Measurements from ENCODE around the gene FAM217B. TPM values are rescaled to one million over a fixed set of nuclear protein-coding genes. Genes with fewer than 3 reads are reported as not detected.

The FAM217B gene
- total and polyA plus RNA-seq, 2 of the 8 experiments (the other 6 are each of a cell fraction or from before 2014, with no cell fraction given): 5.4 to 28.5 TPM

- H3K4me2 ChIP-seq (ENCODE audit: insufficient read depth in 1 of 2, low read depth in 2 of 2, low read length in 2 of 2): no peak overlapping the region
- H3K4me1 ChIP-seq (replicated peaks in 1 of 4; ENCODE audit: control insufficient read depth in 3 of 4, insufficient read depth in 4 of 4, low read length in 3 of 4): no peaks in the 10 kb centered on the region
- H2BK12ac ChIP-seq (ENCODE audit: low read depth, low read length): no peak overlapping the region
- ChIA-PET POLR2A (ENCODE audit: partially characterized antibody) (no interaction called here), CTCF (ENCODE audit: partially characterized antibody) (no interaction called here)
- H3K4me3 ChIP-seq (ENCODE audit: extremely low read depth in 1 of 4, insufficient read depth in 2 of 4, low read depth in 3 of 4, low read length in 4 of 4): no peak overlapping the region
- DNase-seq (ENCODE audit: low read depth in 1 of 2, low spot score in 2 of 2) (no peak), FAIRE-seq (no peak)
- no peak overlapping the region for H3K14ac ChIP-seq (ENCODE audit: insufficient read length)
- H3K36me3 ChIP-seq (ENCODE audit: control insufficient read depth in 2 of 4, insufficient read depth in 4 of 4, low read length in 3 of 4): no peaks in the 10 kb centered on the region
- no peak overlapping the region for H4K91ac ChIP-seq (replicated peaks; ENCODE audit: insufficient read length, low read length)
- no peaks in the 10 kb centered on the region for H4K20me1 ChIP-seq (replicated peaks in 1 of 2; ENCODE audit: control insufficient read depth in 1 of 2, insufficient read depth in 2 of 2, low read length in 2 of 2)
- H3K23me2 ChIP-seq (ENCODE audit: low read depth, low read length): no peaks in the 10 kb centered on the region
- H2BK15ac ChIP-seq (ENCODE audit: low read length): no peak overlapping the region
- no peak overlapping the region for H3K27ac ChIP-seq (ENCODE audit: low read depth, low read length)
- no peak overlapping the region for H2AK5ac ChIP-seq (ENCODE audit: low read depth, low read length)
- no peak overlapping the region for H4K5ac ChIP-seq (ENCODE audit: insufficient read length, low read depth, low read length)
- H3K9ac ChIP-seq (replicated peaks in 1 of 4; ENCODE audit: extremely low read depth in 1 of 4, low read depth in 3 of 4, low read length in 3 of 4): no peak overlapping the region
- H3K79me2 ChIP-seq (ENCODE audit: control insufficient read depth in 1 of 2, insufficient read depth in 2 of 2, low read length in 2 of 2): no peaks in the 10 kb centered on the region
- H3K18ac ChIP-seq (ENCODE audit: extremely low read depth, low read length): no peak overlapping the region
- H3K56ac ChIP-seq (replicated peaks; ENCODE audit: insufficient read length, low read depth, low read length): no peak overlapping the region
- no peak overlapping the region for H2BK5ac ChIP-seq (ENCODE audit: low read depth, low read length)
- H3K79me1 ChIP-seq (ENCODE audit: low read depth, low read length): no peaks in the 10 kb centered on the region
- no peak overlapping the region for H2BK20ac ChIP-seq (ENCODE audit: low read length)
- peaks cover 22 to 28% of the 10 kb centered on the region in 2 experiments; a peak in 3 of 4 replicates for H3K9me3 ChIP-seq (ENCODE audit: insufficient read depth in 2 of 2, low read depth in 1 of 2, low read length in 1 of 2)
- WGBS, 2 experiments (ENCODE audit: extremely low coverage in 1 of 2, insufficient coverage in 1 of 2, insufficient read length in 1 of 2, insufficient replicate concordance in 2 of 2, low coverage in 1 of 2, low lambda C conversion rate in 2 of 2, missing lambda C conversion rate in 1 of 2): 86% methylated on average over 3 of the region's 3 CpGs; no CpG with 5 or more reads in 1 of the 2 experiments
- H4K8ac ChIP-seq (ENCODE audit: extremely low read depth, insufficient read depth, low read length): no peak overlapping the region
- H2BK120ac ChIP-seq (replicated peaks; ENCODE audit: low read depth, low read length): no peak overlapping the region
- H3K23ac ChIP-seq (ENCODE audit: insufficient read length): no peak overlapping the region
- H3K27me3 ChIP-seq (replicated peaks in 1 of 4; ENCODE audit: control insufficient read depth in 3 of 4, extremely low read depth in 1 of 4, insufficient read depth in 3 of 4, low read length in 3 of 4): no peaks in the 10 kb centered on the region
- no peak overlapping the region for H3K4ac ChIP-seq (replicated peaks; ENCODE audit: insufficient read length, low read depth, low read length)
- H2AFZ ChIP-seq (ENCODE audit: low read length): no peak overlapping the region
- no peak for TF ChIP-seq SIRT6 (IDR thresholded peaks at IDR 0.05; ENCODE audit: low read length)
- no peak for TF ChIP-seq USF2 (IDR thresholded peaks at IDR 0.05; ENCODE audit: low read length)
- no peak for TF ChIP-seq KDM5A (IDR thresholded peaks at IDR 0.05; ENCODE audit: low read length)
- TF ChIP-seq FOSL1 (IDR thresholded peaks at IDR 0.05; ENCODE audit: insufficient read depth, low read depth, low read length): no peak
- TF ChIP-seq BCL11A (IDR thresholded peaks at IDR 0.05; ENCODE audit: low read depth in 2 of 2, low read length in 2 of 2): no peak
- TF ChIP-seq POLR2AphosphoS5 (IDR thresholded peaks at IDR 0.05; ENCODE audit: low read depth, low read length): no peak
Measured at GRCh38 chr20:59902470-59902869, 37.7 kb upstream of the FAM217B start.

Measured in H1 (cell line).